HG02870 (cell line): ENCODE results near the gene KY.

ENCODE experiments used
- ATAC-seq: cut with Tn5 transposase; IDR thresholded peaks from one replicate; pipeline ENCODE4 v1.9.1; 2021; ENCODE audit warnings: mild to moderate bottlenecking, moderate library complexity; ENCODE audit not compliant: unreplicated experiment

Gene KY

DNA sequence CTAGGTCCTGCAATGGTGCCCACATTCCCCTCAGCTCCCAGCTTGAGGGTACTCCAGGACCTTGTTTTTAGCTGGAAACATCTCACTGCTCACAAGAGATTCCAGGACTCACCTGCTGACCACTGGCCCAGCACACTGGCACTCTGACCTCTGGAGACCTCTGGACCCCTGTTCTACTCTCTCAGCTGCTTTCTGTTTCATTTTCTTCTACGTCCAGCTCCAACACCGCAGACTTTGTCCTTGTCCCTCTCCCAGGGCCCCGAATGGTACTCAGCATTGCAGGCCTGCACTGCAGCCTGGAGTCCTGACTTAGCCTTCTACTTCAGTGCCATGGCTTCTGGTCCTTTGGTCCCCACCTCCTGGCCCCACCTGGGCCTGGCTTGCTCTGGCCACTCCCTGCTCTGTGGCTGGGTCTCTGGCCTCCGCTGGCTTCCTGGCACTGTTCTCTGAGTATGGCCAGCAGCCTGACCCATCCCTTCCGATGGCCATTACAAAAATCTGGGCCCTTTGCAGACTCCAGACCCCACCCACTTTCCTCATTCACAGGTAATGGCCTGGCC, 27.9 kb downstream of the KY start:
- ATAC-seq = no peak

DNA sequence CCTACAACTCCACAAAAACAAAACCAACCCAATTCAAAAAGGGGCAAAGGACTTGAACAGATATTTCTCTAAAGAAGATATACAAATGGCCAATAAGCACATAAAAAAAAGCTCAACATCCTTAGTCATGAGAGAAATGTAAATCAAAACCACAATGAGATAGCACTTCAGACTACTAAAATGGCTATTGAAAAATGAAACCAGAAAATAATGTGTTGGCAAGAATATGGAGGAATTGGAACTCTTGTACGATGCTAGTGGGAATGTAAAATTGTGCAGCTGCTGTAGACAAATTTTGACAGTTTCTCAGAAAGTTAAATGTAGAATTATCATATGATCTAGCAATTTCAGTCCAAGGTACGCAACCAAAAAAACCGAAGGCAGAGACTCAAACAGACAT, 29.0 kb downstream of the KY start:
- ATAC-seq = no peak

DNA sequence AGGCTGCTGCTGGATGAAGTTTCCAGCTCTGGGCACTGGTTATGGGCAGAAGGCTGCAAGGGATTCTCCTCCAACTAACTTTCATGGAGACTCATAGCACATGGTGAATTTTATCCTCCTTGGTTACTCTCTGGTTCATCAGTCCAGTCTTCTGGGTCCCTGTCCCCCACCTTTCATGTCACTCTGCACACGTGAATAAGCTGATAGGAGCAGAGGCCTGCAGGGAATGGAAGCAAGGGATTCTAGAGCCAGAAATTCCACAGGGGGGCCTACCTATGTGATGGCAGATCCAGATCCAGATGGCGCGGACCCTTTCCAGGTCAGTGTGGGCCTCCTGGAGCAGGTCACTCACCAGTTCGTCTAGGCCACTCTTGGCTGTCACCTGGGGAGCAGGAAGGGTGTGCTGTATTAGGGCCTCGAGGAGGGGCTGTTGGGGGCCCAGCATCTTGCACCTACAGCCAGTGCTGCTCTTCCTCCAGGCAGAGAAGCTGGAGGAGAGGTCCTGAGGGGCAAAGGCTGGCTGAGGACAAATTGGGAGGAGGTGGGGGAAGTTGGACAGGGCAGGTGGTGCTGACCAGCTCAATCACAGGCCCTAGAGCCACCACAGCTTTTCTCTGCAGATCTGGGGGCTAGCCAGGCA, 30.2 kb downstream of the KY start:
- ATAC-seq = no peak

DNA sequence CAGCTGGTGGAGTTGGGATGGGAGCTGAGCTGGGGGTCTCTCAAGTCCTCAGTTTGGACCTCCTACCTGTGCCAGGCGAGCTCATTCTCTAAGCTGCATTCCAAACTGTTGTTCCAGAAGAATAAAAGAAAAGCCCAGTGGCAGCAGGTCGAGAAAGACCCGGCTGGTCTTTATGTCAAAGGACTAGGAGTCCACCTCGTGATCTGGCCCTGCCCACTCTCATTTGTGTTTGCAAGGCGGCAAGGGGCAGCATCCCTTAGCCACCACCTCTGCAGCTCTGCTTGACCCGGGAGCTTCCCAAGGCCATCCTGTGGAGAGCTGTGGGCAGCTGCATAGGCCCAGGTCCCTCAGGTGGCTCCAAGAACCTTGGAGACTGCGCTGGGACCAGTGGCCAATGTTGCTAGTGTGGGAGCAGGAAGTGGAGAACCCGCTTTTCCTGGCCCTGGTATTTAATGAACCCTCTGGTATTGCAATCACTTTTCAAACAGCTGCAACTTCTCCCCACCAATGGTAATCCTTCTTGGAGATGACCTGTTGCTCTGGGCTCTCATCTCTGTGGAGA, 30.9 kb downstream of the KY start:
- ATAC-seq = no peak

DNA sequence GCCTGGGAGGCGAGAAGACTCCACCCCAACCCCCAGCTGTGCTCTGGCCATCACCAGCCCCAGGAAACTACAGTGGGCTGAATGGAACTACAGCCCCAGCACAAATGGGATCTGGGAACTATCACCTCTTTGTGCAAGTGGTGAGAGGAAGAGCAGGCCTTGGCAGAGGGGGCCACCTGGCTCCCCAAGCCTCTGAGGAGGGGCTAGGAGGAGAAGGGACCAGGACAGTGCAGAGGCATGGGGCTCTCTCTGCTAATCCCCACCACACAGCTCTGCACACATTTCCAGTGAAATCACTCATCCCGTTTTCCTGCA, 31.6 kb downstream of the KY start:
- ATAC-seq = no peak

DNA sequence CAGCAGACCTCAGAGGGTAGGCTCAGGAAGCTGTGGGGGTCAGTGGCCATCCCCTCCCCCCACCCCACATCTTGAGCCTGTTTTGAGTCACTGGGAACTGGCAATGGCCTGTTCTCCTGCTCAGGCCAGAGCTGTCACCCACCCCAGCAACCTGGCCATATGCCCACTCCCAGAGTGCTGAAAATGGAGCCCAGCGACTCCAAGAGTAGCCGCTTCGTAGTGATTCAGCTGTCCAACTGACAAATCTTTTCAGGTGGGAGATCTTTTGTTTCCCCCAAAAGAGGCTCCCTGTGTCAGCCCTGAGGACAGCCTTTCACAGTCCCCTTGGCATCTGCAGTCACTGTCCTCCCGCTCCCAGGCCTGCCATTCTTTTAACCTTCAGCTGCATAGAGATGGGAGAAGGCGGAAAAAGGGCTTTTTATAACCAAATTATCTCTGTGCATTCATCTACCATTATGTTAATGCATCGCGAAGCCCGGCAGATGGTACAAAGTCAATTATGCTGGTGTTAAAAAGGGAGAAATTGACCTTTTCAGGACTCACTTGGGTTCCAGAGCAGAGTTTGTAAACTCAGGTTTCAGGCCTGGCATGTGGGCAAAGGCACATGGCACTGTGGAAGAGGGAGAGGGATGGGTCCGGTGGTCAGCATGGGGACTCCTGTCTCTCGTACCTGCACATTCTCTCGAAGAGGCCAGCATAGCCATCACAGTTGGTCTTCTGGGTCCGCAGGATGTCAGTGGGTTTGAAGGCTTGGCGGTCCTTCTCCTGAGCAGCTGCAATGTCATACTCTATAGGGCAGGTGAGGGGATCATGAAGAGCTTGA, 32.1 kb downstream of the KY start:
- no peak for ATAC-seq

DNA sequence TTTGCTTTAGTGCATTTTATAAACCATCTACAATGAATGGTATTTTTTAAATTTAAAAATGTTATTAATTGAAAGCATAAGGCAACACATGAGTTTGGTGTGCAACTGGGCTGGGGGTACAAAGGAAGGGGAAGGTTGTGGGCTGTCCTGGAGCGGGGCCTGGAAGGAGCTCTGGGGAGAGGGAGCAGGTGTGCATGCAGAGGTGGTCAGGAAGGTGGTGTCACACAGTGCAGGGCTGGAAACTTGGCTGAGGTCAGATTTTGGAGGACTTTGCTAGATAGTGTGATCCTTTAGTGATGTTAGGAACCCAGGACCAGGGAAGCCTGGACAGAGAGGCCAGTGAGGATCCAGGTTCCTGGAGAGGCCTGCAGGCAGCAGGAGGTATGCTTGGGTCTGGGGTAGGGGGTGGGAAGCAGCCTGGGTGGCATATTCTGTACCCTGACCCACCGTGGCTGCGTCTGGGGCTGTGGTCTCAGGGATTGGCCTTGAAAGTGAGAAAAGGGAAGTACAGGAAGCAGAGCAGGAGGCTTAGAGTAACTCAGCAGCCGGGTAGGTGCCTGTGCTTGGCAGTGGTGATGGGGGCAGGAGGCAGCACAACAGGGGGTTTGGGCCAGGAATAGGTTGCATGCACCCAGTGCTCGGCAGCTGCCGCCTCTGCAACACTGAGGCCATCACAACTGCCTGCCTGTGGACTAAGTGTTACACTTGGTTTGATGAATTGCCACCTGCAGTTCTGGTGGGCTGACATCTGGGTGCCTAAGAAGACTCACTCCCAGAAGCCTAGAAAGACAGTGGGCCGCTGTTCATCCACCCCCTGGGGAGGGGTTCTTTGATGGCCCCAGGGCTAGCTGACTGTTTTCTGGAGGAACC, 33.0 kb downstream of the KY start:
- no peak for ATAC-seq

DNA sequence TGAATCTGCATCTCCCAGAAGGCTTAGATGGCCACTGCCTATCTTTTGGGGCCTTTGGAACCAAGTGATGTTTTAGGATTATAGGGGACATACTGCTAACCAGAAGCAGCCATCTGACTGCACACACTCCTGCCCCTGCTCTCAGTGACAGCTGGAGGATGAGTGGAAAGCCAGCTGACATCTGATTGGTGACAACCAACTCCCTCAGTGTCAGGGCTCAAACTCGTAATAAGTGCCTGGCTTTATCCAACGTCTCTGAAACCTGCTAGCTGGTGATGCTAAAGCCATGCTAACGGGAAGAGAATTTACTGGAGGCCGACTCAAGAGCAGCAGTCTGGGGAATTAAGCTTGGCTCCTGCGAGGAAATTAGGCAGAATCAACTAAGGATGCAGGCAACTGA, 35.1 kb downstream of the KY start:
- ATAC-seq = no peak

DNA sequence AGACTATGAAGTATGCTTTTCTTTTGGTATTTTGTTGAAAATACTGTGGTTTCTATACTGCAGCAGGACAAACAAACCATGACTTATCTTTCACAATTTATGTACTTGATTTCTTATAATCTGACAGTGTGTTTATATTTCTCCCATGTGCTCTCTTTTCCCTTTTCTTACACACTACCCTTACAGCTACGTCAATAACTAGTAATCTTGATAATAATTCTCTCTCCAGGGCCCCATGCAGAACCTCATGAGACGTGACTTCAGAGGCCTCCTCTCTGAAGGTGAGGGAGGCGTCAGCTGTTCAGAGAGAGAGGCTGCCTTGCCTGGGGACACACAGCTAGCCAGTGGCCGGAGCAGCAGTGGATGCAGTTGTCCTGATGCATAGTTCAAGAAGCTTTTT, 35.9 kb downstream of the KY start:
- ATAC-seq = no peak

DNA sequence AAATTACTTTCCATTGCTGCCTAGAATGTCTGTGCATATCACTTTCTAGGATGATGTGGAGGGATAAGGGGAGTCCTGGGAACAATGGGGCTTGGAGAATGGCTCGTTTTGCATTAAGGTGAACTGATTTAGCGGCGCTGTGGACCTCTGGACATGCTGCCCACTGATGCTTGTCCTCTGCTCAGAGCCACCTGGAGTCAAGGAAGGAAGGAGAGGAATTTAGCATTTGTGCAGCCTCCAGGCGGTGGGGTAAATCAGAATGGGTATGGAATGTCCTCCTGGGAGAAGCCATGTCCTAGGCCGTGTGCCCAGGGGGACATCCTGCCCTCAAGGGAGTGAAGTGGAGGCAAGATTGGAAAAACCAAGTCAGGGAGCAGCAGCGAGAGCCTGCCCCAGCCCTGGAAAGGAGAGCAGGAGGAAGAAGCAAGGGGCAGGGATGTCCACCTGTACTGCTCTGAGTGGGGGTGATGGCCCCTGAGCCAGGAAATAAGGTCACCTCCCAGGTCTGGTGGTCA, 37.8 kb downstream of the KY start:
- ATAC-seq = no peak

DNA sequence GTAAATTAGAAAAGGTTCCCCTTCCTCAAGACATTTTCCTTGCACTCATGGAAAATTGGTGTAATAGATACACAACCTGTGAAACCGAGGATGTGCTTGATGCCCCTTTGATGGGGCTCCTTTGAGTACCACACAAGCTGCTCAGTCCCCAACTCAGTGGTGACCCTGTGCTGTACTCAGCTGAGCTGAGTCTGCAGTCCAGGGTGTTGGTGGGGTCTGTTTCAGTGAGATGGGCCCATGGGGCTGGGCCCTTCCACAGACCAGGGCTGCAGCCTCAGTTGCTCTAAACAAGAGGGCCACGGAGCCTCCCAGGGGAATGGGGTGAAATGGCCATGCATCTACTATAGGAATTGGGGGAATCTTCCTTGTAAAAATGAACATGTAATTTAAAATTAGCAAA, 39.3 kb downstream of the KY start:
- no peak for ATAC-seq

DNA sequence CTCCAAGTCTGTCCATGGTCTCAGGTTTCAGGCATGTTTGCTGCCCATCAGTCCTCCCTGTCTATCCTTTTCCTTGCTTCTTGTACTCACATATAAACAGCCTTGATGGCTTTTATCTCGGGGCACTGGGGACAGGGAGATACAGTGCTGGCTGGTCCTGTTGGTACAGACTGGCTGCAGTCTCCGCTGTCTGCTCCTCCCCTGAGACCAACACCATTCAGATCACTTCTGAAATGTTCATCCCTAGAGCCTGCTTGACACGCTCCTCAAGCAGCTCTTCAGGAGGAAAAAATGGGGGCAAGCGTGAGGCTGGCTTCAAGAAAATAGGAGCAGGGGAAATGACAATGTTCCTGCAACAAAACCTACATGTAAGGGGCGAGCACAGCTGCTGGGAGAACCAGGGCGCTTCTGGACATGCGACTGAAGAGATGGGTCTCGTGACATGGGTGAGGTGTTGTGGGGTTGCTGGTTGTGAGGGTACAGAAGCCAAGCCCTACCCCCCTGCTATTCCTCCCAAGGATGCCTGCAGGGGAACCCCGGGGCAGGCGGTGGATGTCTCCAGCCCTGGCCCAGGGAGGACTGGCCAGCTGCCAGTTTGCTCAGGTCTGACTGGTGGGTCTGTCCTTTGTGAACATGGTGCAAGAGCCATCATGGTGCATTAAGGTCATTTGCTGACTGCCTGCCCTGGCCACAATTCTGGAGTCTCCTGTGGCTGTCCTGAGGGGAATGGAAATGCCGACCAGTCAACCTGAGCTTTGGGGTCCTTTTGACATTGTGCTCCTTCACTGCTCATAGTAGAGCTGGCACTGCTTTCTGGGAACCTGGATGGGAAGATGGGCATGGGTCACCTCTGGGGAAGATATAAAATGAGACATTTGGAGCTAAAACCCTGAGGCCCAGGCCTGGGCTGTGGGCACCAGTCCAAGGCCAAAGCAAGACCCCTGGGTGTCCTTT, 40.1 kb downstream of the KY start:
- ATAC-seq = no peak

DNA sequence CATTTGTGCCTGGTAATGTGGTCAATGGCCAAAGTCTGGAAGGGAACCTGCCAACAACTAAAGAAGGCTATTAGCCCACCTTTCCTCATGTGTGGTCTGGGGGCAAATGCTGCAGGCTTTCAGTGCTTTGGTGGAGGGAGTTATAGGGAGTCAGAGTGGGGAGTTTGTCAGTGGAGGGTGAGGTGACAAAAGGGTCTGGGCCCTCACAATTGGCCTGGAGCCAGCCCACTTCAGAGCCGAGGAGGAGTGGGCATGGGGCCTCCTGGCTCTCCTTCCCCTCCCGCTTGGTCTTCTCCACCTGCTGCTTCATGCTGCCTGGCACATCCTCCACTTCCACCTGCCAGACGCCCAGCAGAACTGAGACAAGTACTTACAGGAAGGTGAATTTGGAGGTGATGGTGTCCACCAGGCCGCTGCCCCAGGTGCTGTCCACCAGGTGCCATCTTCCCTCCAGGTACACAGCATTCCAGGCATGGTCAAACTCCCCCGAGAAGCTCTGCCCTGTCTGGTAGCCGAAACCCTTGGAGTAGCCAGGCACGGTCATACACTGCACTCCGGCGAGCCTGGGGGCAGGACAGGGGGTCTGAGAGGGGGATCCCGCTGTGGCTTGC, 40.9 kb downstream of the KY start:
- ATAC-seq = no peak

DNA sequence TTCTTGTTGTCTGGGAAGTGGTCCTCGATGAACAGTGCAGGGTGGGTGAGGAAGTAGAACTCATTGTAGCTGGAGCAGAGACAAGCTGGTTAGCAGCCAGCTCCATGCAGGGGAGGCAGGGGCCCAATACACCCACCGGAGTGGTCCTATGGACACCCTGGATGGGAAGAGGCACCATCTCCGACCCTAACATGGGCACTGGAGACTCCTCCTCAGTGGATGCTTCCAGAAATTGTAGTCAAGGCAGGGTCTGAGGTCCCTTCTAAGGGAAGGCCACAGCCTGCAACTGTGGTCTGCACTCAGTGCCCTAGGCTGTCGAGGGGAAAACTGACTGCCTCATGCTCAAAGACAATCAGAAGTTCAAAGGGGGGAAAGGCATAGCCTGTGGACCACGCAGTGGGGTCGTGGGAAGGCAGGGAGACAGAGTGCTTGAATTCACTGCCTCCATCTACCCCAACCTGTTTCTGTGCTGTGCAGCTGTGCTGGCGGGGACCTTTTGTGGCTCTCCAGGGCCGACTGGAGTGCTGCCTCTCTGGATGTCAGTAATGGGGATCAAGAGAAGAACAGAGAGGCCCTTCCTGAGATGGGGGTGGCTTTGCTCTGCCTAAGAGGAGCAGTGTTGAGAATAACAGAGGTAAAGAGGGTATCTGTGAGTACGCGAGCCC, 41.9 kb downstream of the KY start:
- no peak for ATAC-seq

DNA sequence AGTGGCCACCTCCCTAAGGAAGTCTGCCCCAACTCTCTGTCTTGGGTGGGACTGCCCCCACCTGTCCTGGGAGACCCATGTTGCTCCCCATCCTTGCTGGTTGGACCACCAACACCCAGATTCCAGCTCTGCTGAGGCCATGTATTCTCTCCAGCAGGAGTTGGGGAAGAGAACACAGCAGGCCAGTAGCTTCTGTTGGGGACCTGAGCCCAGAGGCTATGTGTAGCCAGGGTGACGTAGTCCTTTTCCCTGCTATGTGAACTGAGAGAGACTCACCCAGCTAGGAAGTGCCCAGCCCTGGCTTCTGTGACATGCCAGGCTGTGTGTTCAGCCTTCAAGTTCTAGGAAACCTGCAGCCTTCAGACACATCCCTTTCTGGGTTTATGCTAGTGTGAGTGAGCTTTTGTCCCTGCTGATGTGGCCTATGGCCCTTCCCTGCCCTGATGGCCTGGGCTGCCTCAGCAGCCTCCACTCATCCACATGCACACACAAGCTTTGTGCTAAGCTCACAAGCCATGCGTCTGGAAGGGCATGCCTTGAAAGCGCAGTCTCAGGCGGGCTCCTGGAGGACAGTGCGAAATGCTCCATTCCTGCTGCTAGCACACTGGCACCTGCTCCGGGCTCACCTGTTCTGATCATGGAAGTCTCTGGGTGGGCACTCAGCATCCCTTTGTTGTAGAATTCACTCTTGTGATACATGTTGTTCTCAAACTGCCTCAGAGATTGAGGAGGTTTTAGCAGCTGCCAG, 42.6 kb downstream of the KY start:
- no peak for ATAC-seq

DNA sequence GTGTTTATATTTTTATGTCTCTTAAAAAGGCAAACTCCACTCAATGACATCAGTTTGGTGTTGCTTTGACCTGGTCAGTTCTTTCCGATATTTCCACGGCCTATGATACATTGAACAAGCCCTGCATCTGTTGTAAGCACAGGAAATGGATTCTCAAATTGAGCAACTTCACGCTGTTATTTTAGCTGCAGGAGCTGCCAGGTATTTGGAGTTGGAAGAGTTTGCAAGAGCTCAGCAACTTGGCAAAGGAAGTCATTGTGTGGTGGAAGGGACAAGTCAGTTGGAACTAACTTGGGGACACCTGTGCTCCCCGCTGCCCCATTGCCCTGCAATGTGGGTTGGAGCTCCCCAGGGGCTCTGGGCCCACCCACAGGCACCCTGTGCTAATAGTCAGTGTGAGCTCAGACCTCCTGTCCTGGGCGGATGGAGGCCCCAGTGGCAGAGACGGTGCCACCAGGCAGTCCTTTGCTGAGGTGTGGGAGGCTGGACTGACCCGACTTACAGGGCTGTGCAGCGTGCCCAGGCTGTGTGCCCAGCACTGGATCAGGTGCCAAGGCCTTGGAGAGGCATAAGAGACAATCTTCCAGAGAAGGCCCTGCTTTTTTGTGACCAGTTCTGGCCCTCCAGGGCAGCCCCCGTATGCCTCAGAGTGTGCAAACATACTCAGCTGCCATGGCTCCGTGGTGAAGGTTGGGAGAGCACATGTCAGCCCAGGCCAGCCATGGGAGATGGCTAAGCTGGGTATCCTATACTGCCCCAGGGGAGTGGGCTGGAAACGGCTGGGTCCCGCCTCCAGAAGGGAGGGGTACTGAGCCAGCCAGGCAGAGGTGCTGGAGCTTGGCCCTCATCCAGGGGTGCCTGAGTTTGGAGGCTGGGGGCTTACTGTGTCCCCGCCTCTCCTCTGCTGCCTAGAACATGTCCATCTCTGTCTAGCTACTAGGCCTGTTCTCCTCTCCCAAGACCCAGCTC, 43.5 kb downstream of the KY start:
- no peak for ATAC-seq
